ENCODE measurements around the gene NEUROD2.

Gene NEUROD2

GRCh38 chr17:39609416-39610025 lies 1.8 kb upstream of the NEUROD2 start:
- no peak for DNase-seq (ENCODE audit: low read depth)
- no peak overlapping the region for H3K4me3 ChIP-seq (ENCODE audit: low read depth, low read length)
- TF ChIP-seq MAX (IDR thresholded peaks at IDR 0.05; ENCODE audit: low read depth, low read length) = no peak
- TF ChIP-seq POLR2A (IDR thresholded peaks at IDR 0.05; ENCODE audit: extremely low read depth, insufficient read length) = no peak
- TF ChIP-seq MYC (IDR thresholded peaks at IDR 0.05; ENCODE audit: low read depth, low read length) = no peak
- TF ChIP-seq, protein P1, sequence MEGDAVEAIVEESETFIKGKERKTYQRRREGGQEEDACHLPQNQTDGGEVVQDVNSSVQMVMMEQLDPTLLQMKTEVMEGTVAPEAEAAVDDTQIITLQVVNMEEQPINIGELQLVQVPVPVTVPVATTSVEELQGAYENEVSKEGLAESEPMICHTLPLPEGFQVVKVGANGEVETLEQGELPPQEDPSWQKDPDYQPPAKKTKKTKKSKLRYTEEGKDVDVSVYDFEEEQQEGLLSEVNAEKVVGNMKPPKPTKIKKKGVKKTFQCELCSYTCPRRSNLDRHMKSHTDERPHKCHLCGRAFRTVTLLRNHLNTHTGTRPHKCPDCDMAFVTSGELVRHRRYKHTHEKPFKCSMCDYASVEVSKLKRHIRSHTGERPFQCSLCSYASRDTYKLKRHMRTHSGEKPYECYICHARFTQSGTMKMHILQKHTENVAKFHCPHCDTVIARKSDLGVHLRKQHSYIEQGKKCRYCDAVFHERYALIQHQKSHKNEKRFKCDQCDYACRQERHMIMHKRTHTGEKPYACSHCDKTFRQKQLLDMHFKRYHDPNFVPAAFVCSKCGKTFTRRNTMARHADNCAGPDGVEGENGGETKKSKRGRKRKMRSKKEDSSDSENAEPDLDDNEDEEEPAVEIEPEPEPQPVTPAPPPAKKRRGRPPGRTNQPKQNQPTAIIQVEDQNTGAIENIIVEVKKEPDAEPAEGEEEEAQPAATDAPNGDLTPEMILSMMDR (IDR thresholded peaks at IDR 0.05; ENCODE audit: low read depth, low read length) = no peak

DNA sequence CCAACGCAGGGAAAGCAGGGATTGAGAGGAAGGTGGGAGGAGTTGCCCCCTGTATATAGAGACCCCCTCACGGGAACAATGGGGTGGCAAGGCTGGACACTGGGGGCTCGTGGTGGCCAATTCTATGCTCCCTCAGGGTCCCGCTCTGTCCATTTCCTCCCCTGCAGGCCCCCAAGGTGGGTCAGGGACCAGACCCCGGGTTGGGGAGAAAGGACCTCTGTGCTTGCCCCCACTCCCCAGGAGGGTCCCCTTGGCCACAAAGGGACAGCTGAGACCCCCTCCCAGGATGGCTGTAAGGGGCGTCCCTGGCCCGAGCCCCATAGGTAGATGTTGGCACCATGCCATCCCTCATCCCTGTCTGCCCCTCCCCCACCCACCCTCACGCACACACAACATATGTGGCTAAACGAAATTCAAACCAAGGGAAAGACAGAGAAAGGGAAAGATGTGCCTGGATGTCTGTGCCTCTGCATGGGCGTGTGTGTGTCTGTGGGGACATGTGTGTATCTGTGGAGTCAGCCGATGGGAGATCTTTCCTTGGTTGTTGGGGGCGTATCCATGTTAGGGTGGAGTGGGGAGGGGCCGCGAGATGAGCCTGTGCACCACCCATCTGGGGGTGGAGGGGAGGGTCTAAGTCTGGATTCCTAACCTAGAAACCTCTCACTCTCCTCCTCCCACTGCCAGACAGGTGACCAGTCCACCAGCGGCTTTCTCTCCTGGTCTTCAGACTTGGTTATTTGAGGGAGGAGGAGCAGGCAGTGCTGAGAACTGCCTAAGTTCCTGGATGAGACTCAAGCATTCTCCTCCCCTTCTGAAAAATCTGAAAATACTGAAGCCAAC lies 642 bp upstream of the NEUROD2 start:
- no peak for DNase-seq (ENCODE audit: low read depth)
- H3K4me3 ChIP-seq (ENCODE audit: low read depth, low read length) = no peak overlapping the region
- TF ChIP-seq MYC (IDR thresholded peaks at IDR 0.05; ENCODE audit: low read depth, low read length) = no peak
- TF ChIP-seq MAX (IDR thresholded peaks at IDR 0.05; ENCODE audit: low read depth, low read length) = no peak
- no peak for TF ChIP-seq POLR2A (IDR thresholded peaks at IDR 0.05; ENCODE audit: extremely low read depth, insufficient read length)
- TF ChIP-seq, protein P1 (IDR thresholded peaks at IDR 0.05; ENCODE audit: low read depth, low read length) = no peak

DNA sequence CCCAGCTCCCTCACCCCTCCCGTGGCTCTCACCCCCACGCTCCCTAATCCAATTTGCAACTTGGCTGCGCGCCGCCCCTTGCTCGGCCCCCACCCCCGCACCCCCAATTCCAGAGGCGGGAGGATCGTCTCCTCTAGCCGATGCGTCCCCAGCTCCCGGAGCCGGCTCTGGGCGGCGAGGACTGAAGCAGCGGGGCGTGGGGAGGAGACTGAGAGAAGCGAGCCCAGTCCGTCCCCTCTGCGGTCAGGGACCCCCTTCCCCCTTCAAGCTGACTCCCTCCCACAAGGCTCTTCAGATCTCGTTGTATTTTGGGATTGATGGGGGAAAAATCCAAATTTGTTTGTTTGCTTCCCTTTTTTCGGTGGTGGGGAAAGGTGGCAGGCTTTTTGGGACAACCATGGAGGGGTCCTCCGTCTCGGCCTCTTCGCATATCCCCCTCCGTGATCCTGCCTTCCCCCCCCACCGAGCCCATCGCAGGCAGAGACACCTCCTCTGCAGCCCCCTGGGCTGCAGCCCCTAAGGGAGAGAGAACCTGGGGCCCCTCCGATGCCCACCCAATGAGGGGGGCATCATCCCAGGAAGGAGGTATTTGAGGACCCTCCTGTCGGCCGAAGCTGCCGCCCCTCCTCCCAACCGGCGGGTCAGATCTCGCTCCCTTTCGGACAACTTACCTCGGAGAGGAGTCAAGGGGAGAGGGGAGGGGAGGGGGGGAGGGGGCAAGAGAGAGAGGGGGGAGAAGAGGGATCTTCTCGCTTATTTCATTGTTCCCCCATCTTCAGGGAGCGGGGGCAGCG lies 466 bp downstream of the NEUROD2 start:
- H3K4me3 ChIP-seq (ENCODE audit: low read depth, low read length) = no peak overlapping the region
- no peak for DNase-seq (ENCODE audit: low read depth)

DNA sequence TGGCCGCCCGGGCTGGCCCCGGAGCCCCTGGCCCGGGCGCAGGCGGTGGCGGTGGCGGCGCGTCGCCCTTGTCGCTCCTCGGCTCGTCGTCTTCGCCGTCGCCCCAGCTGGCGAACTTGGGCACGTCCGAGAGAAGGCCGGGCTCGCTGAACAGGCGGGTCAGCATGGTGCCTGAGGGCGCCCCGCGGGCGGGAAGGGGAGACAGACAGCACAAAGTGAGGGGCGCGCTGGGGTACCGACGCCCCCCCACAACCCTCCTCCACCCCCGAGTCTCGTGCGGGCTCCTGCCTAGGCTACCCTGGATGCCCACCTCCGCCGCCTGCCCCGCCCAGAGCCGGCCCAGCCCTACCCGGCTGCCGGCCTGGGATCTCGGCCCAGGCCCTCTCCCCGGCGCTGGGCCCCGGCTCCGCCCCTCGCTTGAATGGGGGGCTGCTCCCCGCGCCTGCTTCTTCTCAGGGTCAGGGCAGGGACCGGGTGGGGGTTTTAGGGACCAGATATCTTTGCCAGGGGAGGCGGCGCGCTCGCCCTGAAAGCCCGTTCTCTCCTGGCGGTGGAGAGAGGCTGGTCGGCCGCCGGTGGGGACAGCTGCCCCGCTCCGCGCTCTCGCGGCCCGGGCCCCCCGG lies 1.2 kb downstream of the NEUROD2 start:
- TF ChIP-seq, protein P1 (IDR thresholded peaks at IDR 0.05; ENCODE audit: low read depth, low read length) = no peak
- TF ChIP-seq MAX (IDR thresholded peaks at IDR 0.05; ENCODE audit: low read depth, low read length) (no peak), POLR2A (IDR thresholded peaks at IDR 0.05; ENCODE audit: extremely low read depth, insufficient read length) (no peak), MYC (IDR thresholded peaks at IDR 0.05; ENCODE audit: low read depth, low read length) (no peak)
- DNase-seq (ENCODE audit: low read depth) = no peak
- H3K4me3 ChIP-seq (ENCODE audit: low read depth, low read length) = no peak overlapping the region

More for the DNA sequence above, 466 bp downstream of the NEUROD2 start:
- TF ChIP-seq MYC (IDR thresholded peaks at IDR 0.05; ENCODE audit: low read depth, low read length) = no peak
- TF ChIP-seq POLR2A (IDR thresholded peaks at IDR 0.05; ENCODE audit: extremely low read depth, insufficient read length) = no peak
- TF ChIP-seq, protein P1 (IDR thresholded peaks at IDR 0.05; ENCODE audit: low read depth, low read length) = no peak
- no peak for TF ChIP-seq MAX (IDR thresholded peaks at IDR 0.05; ENCODE audit: low read depth, low read length)

Data from NB4 (cell line).